ENCODE data around the gene CIITA. TPM values are rescaled to one million over a fixed set of nuclear protein-coding genes. Genes with fewer than 3 reads are reported as not detected.

CIITA gene
- total RNA-seq, 1 experiment from 2014 or later, result not detected

- Histone ChIP-seq H3K18ac (ENCODE audit: insufficient read length, low read depth, low read length) (no peak overlapping the region), H4K91ac (ENCODE audit: insufficient read length, low read depth, low read length) (no peak overlapping the region), H3K9me3 (ENCODE audit: control insufficient read depth, low read depth, low read length) (no peaks in the 10 kb centered on the region), H3K79me2 (ENCODE audit: insufficient read depth, low read length) (no peaks in the 10 kb centered on the region), H2BK20ac (ENCODE audit: low read depth, low read length, poor library complexity, severe bottlenecking) (no peak overlapping the region), H3K4me2 (ENCODE audit: insufficient read depth, insufficient read length, low read length) (no peak overlapping the region), H3K14ac (ENCODE audit: insufficient read depth, low read length) (no peak overlapping the region), H2BK15ac (ENCODE audit: low read depth, low read length) (no peak overlapping the region), H2AFZ (ENCODE audit: low read length) (no peak overlapping the region), H4K5ac (ENCODE audit: insufficient read length, low read depth, low read length) (no peak overlapping the region), H2BK12ac (ENCODE audit: insufficient read length, low read depth, low read length) (no peak overlapping the region), H3K56ac (ENCODE audit: insufficient read length, low read depth, low read length) (no peak overlapping the region), H2AK5ac (ENCODE audit: insufficient read length, low read length) (no peak overlapping the region), H4K20me1 (ENCODE audit: control insufficient read depth, insufficient read depth, insufficient read length) (peaks cover 2% of the 10 kb centered on the region), H3K27me3 (ENCODE audit: insufficient read depth, low read length) (no peaks in the 10 kb centered on the region), H3K27ac (ENCODE audit: insufficient read length, low read depth, low read length) (no peak overlapping the region), H3K23ac (ENCODE audit: insufficient read length, low read depth, low read length) (no peak overlapping the region), H4K8ac (replicated peaks; ENCODE audit: insufficient read length, low read depth, low read length) (no peak overlapping the region), H2BK120ac (ENCODE audit: low read depth, low read length, poor library complexity, severe bottlenecking) (no peak overlapping the region), H3K79me1 (ENCODE audit: insufficient read depth, low read depth, low read length, poor library complexity, severe bottlenecking) (no peaks in the 10 kb centered on the region), H3K9ac (ENCODE audit: extremely low read depth, insufficient read length, low read length) (no peak overlapping the region), H3T11ph (ENCODE audit: low read length) (no peak overlapping the region), H2BK5ac (ENCODE audit: insufficient read length, low read length) (no peak overlapping the region), H3K4me1 (ENCODE audit: insufficient read depth, low read length) (no peaks in the 10 kb centered on the region; the same call in 1 of the 2 replicates), H3K23me2 (ENCODE audit: insufficient read length, low read depth, low read length, poor library complexity, severe bottlenecking) (no peaks in the 10 kb centered on the region), H3K4ac (ENCODE audit: low read depth, low read length) (no peak overlapping the region)
- H3K4me3 Mint-ChIP-seq, result no peak overlapping the region
- no peaks in the 10 kb centered on the region for H3K36me3 Mint-ChIP-seq (ENCODE audit: insufficient read depth in 1 of 3, low read depth in 3 of 3)
- WGBS (ENCODE audit: extremely low coverage, insufficient read length, low lambda C conversion rate), result no CpG with 5 or more reads among the region's 5 CpGs
- H3K4me1 Mint-ChIP-seq, result peaks cover 18 to 25% of the 10 kb centered on the region in 2 experiments
- TF ChIP-seq CTCF (conservative IDR thresholded peaks at IDR 0.05), result no peak; the same call in 2 of the 3 replicates
- peaks cover 19% of the 10 kb centered on the region for H3K27me3 Mint-ChIP-seq (ENCODE audit: low read depth)
- no peak overlapping the region for H3K27ac Mint-ChIP-seq
- no peaks in the 10 kb centered on the region for H3K9me3 Mint-ChIP-seq
- no peak for DNase-seq
Measured at GRCh38 chr16:10892782-10893318, 15.8 kb downstream of the CIITA start.
